Skeletal muscle cell (primary cell): ENCODE data around the gene TXNDC11.

Source experiments
- DNase-seq: peaks from one replicate; pipeline ENCODE4 v3.0.0-alpha.2; 2010; ENCODE audit warnings: low read depth
- H3K4me3 ChIP-seq: 2 replicates; pipeline ENCODE4 v1.5.1; 2011; ENCODE audit warnings: low read depth, mild to moderate bottlenecking, control low read depth, low read length, moderate library complexity

TXNDC11 gene

DNA sequence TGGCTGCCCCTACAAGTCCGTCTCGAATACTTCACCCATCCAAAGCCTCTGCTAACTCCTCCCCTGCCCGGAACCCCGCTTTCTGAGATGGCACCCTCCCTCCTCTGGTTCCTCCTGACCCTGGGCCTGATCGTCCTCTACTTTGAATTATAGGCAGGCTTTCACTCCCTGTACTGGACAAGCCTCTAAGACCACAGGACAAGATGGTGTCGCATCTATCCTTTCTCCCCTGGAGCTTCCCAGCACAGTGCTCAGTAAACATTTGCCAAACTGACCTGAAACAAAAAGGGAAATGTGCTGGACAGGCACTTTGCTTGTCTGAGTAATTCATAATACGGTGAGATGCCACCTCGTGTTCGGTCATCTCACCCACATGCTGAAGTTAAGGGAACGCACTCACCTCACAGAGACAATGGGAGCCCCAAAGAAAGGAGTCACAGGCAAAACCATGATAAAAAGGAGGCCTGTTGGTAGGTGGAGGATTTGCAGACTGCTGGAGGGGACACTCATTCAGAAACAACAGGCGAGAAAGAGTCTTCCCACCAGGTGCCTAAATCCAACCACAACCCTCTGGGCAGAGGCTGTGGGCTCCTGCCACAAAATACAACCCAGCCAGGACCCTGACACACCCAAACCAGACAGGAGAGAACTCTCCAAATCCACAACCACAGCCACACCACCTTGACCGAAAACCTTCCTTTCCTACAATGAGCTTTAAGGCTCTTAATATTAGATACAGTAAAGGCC, 46.2 kb downstream of the TXNDC11 start:
- DNase-seq: no peak
- H3K4me3 ChIP-seq: no peak overlapping the region

DNA sequence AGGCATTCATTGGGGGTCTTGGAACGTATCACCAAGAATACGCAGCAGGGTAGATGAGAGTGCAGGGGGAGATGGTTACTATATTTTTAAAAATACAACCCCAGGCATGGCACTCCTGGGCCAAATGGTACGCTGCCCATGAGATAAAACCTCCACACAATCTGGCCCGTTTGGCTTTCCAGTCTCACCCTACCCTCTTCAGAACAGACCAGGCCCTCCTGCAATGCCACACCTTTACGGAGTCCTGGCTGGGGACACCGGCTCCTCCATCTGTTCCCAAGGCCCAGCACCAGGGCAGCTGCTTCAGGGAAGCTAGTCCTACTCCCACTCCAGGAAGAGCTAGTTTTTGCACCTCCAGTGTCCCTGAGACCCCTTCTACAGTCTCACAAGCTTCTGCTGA, 50.0 kb downstream of the TXNDC11 start:
- no peak overlapping the region for H3K4me3 ChIP-seq
- no peak for DNase-seq

DNA sequence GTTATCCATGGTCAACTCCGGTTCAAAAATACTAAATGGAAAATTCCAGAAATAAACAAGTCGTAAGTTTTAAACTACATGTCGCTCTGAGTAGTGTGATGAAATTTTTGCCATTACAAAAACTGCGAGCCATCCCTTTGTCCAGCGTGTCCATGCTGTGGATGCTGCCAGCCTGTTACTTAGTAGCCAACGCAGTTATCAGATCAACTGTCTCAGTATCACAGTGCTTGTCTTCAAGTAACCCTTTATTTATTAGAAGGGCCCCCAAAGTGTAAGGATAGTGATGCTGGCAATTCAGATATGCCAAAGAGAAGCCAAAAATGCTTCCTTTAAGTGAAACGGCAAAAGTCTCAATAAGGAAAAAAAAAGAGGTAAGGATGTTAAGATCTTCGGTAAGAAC, 50.5 kb downstream of the TXNDC11 start:
- no peak overlapping the region for H3K4me3 ChIP-seq
- no peak for DNase-seq

DNA sequence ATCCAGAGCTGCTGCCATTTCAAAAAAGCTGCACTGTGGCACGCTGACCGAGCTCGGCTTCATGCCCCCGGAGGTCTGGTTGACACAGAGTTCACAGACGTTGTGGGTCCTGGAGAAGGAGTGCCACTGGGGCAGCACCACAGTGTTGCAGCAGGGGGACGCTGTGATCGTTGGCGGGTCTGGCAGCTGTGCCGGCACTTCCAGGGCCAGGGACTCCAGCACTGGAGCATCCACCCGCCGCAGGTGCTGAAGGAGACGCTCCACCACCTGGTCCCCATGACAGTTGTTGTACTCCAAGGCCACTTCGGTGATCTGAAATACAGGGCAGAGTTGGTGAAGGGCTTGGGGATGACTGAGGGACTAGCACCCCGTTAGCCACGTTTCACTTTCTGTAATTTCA, 50.9 kb downstream of the TXNDC11 start:
- DNase-seq: no peak
- H3K4me3 ChIP-seq: no peak overlapping the region

DNA sequence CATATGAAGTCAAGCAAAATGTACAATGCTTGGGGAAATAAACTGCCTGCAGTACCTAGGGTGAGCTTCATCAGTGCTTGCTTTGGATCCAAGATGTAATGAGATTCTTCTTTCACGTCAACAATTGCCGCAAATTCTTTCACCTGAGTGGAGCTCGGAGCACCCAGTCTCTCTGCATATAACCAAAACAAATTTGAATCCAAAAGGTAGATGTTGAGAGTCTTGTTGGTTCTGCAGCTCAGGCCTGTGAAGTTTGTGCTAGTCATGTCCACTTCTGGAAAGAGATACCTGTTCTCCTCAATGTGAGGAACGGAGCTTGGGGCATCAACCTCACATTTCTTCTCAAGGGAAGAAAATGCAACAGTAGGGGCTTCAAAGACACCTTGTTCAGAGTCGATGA, 51.4 kb downstream of the TXNDC11 start:
- H3K4me3 ChIP-seq: no peak overlapping the region
- no peak for DNase-seq

DNA sequence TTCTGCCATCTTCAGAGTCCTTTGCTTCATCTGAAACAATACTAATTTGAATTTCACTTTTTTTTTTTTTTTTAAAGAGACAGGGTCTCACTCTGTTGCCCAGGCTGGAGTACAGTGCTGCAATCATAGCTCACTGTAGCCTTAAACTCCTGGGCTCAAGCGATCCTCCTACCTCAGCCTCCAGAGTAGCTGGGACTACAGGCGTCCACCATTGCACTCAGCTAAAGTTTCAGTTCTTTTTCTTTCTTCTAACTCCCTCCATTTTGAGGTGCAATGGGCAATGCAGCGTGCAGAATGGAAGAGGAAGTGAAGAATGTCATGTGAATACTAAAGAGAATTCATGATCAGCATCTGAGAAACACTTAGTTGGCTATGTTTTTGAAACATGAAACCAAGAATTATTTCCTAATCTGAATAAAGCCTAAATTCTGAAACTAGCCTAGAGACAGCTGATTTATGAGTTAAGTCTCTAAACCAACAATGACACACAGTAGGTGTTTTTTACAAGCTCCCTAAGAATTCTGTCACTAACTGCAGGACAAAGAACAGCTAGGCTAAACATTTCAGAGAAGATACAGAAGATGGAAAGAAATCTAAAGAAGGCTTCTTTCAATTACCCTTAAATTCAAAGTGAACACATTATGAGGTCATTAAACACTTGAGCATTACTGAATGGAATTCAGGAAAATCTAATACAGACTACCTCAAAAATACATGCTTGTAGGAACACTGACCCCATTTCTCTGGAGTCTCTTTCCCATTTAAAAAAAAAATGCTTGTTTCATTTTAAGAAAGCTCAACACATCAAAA, 53.4 kb downstream of the TXNDC11 start:
- DNase-seq: no peak

DNA sequence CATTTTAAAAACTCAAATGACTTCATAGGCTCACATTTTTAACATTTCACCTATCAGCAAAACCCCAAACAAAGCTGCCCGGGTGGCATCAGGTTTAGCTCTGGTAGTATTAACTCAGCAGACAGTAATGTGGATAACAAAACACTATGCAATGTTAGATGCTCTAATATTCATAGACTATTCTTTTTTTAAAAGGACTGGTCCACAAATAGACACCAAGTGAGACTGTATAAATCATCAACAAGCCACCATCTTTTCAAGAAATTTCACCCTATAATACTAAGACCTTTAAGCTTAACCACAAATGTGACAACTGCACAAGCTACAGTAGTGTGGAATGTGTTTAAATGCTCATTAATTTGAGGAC, 54.2 kb downstream of the TXNDC11 start:
- no peak overlapping the region for H3K4me3 ChIP-seq
- DNase-seq: no peak

More for the DNA sequence above, 53.4 kb downstream of the TXNDC11 start:
- no peak overlapping the region for H3K4me3 ChIP-seq

DNA sequence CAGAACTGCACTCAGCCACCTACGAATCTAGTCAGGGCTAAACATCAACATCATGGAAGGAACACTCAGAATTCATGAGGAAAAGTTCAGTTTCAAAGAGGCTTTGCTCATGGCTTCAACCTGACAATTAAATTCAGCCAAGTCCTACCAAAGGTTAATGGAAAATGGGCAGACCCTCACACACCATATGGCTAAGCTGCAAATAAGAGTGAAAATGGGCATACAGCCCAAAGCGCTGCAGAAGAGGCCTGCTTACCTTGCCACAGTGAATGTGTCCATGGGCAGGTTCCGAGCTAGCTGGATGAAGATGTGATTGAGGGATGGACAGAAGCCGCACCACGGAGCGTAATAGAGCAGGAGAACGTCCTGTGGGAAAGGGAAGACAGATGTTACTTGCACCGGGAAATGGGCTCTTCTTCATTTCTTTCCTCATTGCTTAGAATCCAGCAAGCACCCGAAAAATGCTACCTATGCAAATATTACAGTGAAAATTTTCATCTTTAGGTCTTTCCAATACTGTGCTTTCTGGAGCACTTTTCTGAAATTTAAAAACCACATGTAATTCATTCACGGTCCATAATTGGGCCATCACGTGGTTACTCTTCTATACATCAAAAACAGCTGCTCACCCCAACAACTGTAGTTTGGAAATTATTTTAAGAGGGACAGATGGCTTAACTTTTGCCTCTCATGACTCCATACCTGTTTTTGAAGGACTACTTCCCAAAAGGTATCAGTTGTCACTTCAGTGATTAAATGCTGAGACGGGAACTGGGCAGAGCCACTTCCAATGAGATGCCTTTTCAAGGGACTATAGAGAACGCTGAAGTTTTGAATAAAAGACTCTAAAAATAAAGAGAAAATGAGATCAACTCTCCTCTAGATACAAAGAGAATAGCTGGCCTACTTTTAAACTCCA, 54.8 kb downstream of the TXNDC11 start:
- DNase-seq: no peak

DNA sequence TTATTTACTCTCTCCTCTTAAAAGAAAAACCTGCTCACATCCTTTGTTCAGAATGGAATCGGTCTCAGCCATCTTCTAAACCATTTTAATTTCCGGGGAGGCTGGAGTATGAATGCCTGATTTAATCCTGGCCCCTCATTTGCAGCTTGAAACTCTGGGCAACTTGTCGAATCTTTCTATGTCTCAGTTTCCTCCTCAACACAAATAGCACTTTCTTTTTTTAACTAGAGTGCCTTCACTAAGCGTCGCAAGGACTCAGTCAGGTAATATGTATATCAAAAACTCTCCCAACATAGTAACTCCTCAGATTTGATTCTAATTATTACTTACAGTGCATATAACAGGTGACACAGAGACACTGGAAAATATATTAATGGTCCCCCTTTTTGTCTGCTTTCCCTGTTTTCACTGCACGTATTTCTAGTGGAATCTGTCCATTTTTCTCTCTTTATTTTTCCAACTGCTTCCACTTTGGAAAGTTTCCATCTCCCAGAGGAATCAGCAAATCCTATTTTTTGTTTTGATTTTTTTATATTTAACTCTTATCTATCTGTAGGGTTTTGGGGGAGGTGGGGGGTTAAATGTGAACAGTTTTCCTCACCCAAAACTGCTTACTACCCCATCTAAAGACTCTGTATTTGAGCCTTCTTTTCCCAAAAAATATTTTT, 55.8 kb downstream of the TXNDC11 start:
- no peak overlapping the region for H3K4me3 ChIP-seq
- no peak for DNase-seq

More for the DNA sequence above, 54.8 kb downstream of the TXNDC11 start:
- no peak overlapping the region for H3K4me3 ChIP-seq

DNA sequence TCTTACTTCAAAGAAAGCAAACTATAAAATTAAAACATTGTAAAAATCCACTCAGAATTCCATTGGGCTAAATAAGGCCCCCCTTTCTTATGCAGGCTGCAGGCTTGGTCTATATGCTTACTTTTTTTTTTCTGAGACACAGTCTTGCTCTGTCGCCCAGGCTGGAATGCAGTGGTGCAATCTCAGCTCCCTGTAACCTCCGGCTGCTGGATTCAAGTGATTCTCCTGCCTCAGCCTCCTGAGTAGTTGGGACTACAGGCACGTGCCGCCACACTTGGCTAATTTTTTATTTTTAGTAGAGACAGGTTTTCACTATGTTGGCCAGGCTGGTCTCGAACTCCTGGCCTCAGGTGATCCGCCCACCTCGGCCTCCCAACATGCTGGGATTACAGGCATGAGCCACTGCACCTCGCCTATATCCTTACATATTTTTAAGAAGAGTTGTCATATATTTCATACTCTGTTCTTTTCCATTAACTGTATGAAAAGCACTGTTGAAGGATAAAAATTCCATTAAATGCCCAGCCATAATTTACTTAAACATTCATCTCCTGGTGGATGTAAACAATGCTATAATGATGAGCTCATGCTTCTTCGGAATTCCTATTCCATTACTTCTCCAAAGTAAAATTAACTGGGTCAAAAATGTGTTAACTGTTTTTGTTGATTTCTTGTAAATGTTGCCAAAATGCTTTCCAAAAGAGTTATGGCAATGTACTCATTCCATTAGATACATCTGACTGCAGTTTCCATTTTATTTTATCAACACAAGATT, 56.6 kb downstream of the TXNDC11 start:
- no peak for DNase-seq
- H3K4me3 ChIP-seq: no peak overlapping the region

DNA sequence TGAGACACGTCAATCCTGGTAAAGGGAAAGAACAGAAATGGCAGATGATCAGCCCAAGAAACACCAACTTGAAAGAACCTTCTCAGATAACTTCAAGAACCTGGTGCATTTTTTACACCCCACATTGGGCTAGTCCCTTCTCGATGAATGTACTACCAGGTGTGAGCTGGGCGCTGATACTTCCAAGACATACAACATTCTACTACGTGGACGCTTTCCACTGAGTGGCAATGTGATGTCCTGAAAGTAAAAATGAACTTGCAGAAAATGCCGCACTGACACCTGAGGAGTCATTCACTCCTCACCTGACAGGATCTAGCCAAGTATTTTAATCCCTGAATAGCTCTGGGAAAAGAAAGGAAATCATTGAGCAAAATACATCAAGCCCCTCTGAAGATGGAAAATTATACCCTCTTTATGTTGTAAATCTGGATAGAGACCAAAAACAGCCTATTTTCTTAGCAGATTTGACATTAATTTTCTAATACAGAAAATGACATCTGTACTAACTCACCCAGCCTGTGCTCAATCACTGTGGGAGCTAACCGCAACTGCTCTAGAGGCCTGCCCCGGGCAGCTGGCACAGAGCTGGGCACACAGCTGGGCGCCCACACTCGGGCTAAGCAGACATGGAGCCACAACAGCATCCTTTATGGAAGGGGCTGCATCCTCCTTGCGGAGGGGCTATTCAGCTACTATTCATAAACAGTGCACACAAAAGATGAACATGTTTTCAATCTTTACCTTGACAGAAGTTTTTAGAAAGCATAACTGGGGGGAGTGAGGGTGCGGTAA, 58.2 kb downstream of the TXNDC11 start:
- no peak for DNase-seq
- H3K4me3 ChIP-seq: no peak overlapping the region

DNA sequence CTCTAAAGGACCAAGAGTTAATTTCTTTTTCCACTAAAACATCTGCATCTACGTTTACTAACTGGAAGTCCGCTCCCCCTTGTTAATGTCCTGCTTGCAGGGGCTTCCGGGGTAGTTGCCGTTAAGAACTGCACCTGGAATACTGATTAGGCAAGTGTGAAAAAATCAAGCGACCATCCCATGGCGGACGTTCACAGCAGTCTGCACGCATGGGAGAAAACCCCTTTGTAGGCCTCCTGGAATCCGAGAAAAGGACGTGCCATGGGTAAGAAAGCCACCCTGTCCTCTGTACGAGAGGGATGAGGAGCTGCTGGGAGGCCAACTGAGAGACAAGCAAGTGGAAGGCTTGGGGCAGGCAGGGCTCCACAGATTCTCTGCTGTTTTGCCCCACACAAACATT, 59.5 kb downstream of the TXNDC11 start:
- no peak for DNase-seq
- H3K4me3 ChIP-seq: no peak overlapping the region

DNA sequence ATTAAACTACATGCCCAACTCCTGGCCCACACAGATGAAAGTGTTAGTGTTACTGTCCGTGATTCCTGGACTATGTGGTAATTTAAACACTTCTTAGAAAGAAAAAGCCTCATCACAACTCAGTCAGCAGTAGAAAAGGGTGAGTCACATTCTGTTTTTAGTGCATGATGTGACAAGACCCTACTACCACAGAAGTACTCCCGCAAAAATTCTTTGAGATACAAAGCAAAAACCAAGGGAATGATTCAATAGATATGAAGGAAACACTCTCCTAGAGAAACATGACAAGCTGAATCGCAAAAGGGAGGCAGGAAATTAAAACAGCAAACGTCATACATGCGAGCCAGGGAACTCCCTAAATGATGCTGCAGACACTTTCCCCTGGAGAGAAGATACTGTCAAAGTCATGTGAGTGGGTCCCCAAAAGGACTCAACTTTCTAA, 60.0 kb downstream of the TXNDC11 start:
- no peak overlapping the region for H3K4me3 ChIP-seq
- DNase-seq: peak; percentile 71

DNA sequence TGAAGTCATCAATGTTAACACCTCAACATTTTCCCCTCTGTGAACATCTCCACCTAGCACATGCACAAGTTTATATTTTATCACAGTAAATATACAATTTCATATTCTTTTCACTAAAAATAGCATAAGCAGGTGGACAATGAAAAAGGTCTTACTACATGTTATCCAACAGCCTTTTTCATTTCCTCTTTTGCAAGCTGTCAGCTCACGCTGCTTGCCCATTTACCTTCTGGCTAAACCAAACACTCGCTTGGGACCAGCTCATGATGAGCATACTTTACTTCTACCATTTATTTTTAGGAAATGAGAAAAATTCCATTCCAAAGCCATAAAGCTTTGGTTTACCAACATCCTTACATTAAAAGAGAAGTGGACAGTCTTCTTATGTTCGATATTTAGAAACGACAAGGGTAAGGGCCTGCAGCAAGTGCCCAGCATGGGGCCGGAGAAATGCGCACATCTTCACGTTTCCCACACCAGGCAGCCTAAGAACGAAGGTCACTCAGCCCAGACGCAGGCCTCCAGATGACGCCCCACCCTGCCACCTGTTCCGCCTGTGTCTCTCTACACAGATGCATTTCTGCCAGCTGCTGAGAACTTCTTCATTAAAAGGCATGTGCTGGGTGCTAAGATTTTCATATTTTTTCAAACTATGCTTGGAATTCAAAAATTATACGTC, 60.5 kb downstream of the TXNDC11 start:
- no peak for DNase-seq
- H3K4me3 ChIP-seq: no peak overlapping the region

DNA sequence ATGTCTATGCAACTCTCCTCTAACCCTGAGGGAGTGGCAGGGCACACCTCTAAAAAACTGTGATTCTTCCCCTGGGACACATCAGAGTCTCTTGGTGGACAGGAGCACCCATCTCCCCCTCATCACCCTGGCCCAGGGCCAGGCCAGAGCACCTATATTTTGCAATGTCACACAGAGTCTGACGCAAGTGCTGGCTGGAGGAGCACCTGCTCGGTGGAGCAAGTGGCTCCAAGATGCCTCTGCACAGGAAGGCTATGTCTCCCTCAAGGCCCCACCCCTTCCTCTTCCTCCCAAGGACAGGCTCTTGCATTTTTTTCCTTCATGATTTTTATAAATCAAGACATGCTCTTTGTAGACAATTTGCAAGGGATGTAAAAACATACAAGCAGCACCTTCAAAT, 61.1 kb downstream of the TXNDC11 start:
- DNase-seq: no peak
- no peak overlapping the region for H3K4me3 ChIP-seq

DNA sequence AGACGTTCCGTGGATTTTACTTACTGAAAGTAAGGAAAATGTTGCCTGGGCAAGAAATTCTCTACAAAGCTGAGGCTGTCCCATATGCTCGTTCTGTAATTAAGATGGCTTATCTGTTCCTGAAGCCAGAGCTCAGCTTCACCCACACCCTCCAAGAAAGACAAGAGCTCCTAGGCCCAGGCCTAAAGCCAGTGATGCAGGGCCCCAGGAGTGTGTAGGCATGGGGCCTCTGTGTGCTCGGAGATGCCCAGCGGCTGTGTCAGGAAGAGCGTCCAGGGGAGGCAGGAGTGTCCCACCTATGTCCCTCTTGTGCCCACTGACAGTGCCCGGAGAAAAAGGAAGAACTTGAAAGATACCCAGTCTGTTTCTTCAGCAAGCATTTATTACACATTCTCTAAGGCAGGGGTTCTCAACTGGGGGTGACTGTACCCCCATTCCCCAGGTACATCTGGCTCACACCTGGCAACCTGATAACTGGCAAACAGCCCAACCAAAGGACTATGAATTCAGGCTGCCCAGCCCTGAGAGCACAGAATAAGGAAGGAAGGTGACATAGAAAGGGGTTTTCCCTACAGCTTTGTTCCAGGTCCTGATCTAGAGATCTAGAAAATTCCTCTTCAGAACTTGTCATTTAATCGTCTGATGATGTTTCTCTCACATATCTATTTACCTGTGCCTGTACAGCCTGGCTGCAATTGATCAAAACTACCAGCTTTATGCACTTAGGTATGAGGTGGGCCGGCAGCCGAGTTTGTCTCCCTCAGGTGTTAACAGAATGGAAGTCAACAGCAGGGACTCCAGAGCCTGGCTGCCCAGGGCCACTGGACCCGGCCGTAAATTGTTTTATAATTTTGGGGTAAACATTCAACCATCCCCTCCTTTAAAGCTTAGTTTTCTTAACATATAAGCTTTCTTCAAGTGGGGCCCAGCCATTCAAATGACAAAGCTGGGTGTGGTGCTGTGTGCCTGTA, 62.4 kb downstream of the TXNDC11 start:
- DNase-seq: no peak
- no peak overlapping the region for H3K4me3 ChIP-seq
